Activated CD8-positive, alpha-beta T cell treated with anti-CD3 and anti-CD28 coated beads for 36 hours (primary cell): ENCODE measurements around the gene KRTAP4-3. TPM values are rescaled to one million over a fixed set of nuclear protein-coding genes. Genes with fewer than 3 reads are reported as not detected.
"Not testable (repeated sequence)": the region's sequence is repeated elsewhere in the genome, so short reads cannot be mapped to it uniquely, and the experiment has no call there.

Experiments used
- ATAC-seq: fragments of 200-7000 bp; cut with Tn5 transposase; one replicate; pipeline ENCODE4 v1.10.0; 2021; ENCODE audit warnings: mild to moderate bottlenecking, moderate library complexity
- CTCF ChIA-PET: fragments of 350-600 bp; sonication (Branson Sonifier 250); formaldehyde crosslinking; loops from one replicate; lab custom pipeline; 2021; ENCODE audit warnings: antibody characterized with exemption; lab: Charles Lee
- POLR2A ChIA-PET: fragments of 350-600 bp; sonication (Branson Sonifier 250); formaldehyde crosslinking; loops from one replicate; lab custom pipeline; 2021; ENCODE audit warnings: antibody characterized with exemption; lab: Charles Lee
- DNase-seq: peaks from one replicate; pipeline ENCODE4 v3.0.0-alpha.2; 2020
- H3K27ac Mint-ChIP-seq: one replicate; pipeline ENCODE4 v1.8.0; 2021; ENCODE audit warnings: mild to moderate bottlenecking, mixed read lengths
- H3K27me3 Mint-ChIP-seq: one replicate; pipeline ENCODE4 v1.8.0; 2021; ENCODE audit warnings: mixed read lengths
- H3K36me3 Mint-ChIP-seq: one replicate; pipeline ENCODE4 v1.8.0; 2021; ENCODE audit warnings: low read depth, mixed read lengths
- H3K4me1 Mint-ChIP-seq: one replicate; pipeline ENCODE4 v1.8.0; 2021; ENCODE audit warnings: low read depth, mixed read lengths
- H3K4me3 Mint-ChIP-seq: one replicate; pipeline ENCODE4 v1.8.0; 2021; ENCODE audit warnings: mild to moderate bottlenecking, moderate library complexity, mixed read lengths
- H3K9me3 Mint-ChIP-seq: one replicate; pipeline ENCODE4 v1.8.0; 2021; ENCODE audit warnings: mixed read lengths
- CTCF ChIP-seq: fragments of 200-600 bp; IDR thresholded peaks from one replicate; pipeline ENCODE4 v1.8.0; 2022; ENCODE audit warnings: antibody characterized with exemption, mild to moderate bottlenecking
- intact Hi-C: fragments of 100-400 bp; cut with micrococcal nuclease; formaldehyde crosslinking; loops from one replicate; pipeline ENCODE4 v1.10.0; 2022
- total RNA-seq, 2 experiments: library from RNA; stranded (reverse); gene quantifications; one replicate each; pipeline ENCODE4 v1.2.3, GENCODE V29; 2021

Gene KRTAP4-3
- total RNA-seq, 2 experiments from 2014 or later = not detected

- H3K36me3 Mint-ChIP-seq = no peaks in the 10 kb centered on the region
- H3K4me3 Mint-ChIP-seq = no peak overlapping the region
- POLR2A ChIA-PET = no interaction called here
- H3K27ac Mint-ChIP-seq = no peak overlapping the region
- no peaks in the 10 kb centered on the region for H3K9me3 Mint-ChIP-seq
- no peak for DNase-seq
- ATAC-seq = no peak
- TF ChIP-seq CTCF = no peak
- H3K27me3 Mint-ChIP-seq = no peaks in the 10 kb centered on the region
- CTCF ChIA-PET = no interaction called here
- no peaks in the 10 kb centered on the region for H3K4me1 Mint-ChIP-seq
- intact Hi-C loops = no loop called here
Observed at GRCh38 chr17:41176744-41177387, 8.8 kb upstream of the KRTAP4-3 start.

GRCh38 chr17:41171886-41172285 is 3.9 kb upstream of the KRTAP4-3 start:
- ATAC-seq (no peak), DNase-seq (no peak)
- no peak for TF ChIP-seq CTCF
- no peaks in the 10 kb centered on the region for H3K36me3 Mint-ChIP-seq
- no peak overlapping the region for H3K27ac Mint-ChIP-seq
- no peak overlapping the region for H3K4me3 Mint-ChIP-seq
- no peaks in the 10 kb centered on the region for H3K27me3 Mint-ChIP-seq
- ChIA-PET POLR2A (no interaction called here), CTCF (no interaction called here)
- H3K4me1 Mint-ChIP-seq = peaks cover 2% of the 10 kb centered on the region
- H3K9me3 Mint-ChIP-seq = no peaks in the 10 kb centered on the region
- intact Hi-C loops = no loop called here

DNA sequence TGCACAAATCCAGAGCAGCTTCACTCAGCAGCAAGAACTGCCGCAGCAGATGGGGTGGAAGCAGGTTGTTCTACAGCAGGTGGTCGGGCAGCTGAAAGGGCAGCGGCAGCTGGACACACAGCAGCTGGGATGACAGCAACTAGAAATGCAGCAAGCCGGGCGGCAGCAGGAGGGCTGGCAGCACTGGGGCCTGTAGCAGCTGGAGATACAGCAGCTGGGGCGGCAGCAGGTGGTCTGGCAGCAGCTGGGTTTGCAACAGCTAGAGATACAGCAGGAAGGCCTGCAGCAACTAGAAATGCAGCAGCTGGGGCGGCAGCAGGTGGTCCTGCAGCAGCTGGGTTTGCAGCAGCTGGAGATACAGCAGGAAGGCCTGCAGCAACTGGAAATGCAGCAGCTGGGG is 460 bp downstream of the KRTAP4-3 start:
- Mint-ChIP-seq H3K36me3 (no peaks in the 10 kb centered on the region), H3K27ac (no peak overlapping the region), H3K4me1 (peaks cover 2% of the 10 kb centered on the region), H3K9me3 (no peaks in the 10 kb centered on the region), H3K27me3 (no peaks in the 10 kb centered on the region), H3K4me3 (no peak overlapping the region)
- CTCF ChIA-PET = no interaction called here
- DNase-seq = no peak
- intact Hi-C loops = no loop called here
- no peak for ATAC-seq
- POLR2A ChIA-PET = no interaction called here
- TF ChIP-seq CTCF = no peak

DNA sequence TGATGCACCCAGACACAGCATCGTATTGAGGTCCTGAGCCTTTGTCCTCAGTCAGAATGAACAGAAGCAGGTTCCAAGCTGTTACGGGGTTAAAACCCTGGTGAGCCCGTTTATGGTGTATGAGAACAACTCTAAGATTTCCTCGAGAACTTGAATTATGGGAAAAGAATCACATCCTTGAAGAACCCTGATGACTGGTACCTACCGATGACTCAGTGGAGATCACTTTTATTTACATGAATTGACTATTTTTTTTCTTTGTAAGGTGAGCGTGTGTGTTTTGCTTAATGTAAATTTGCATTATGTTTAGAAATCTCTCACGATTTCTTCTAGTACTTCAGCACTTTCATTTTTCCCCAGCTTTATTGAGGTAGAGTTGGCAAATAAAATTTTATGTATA is 4.2 kb downstream of the KRTAP4-3 start:
- H3K4me1 Mint-ChIP-seq = peaks cover 2% of the 10 kb centered on the region
- H3K9me3 Mint-ChIP-seq = no peaks in the 10 kb centered on the region
- ChIA-PET CTCF (no interaction called here), POLR2A (interaction anchor here (0.6 to 0.7 kb wide), 2 partner anchors 23 to 343 kb away, joined by 3 read pairs; no protein-coding TSS in a partner anchor)
- no peak overlapping the region for H3K27ac Mint-ChIP-seq
- no peak for TF ChIP-seq CTCF
- H3K4me3 Mint-ChIP-seq = no peak overlapping the region
- ATAC-seq (no peak), DNase-seq (no peak)
- no peaks in the 10 kb centered on the region for H3K27me3 Mint-ChIP-seq
- no peaks in the 10 kb centered on the region for H3K36me3 Mint-ChIP-seq
- intact Hi-C loops = no loop called here

GRCh38 chr17:41160648-41161047 is 7.4 kb downstream of the KRTAP4-3 start, which contains the start of gene KRTAP4-4:
KRTAP4-4 (minus strand) TSS chr17:41160748; CDS start chr17:41160691, 57 bp downstream.
- ChIA-PET POLR2A (no interaction called here), CTCF (interaction anchor here (0.7 kb wide), 1 partner anchor 17 kb away, joined by 3 read pairs; the partner anchor contains the start of gene KRTAP4-2)
- Mint-ChIP-seq H3K27ac (no peak within 1 kb of the TSS), H3K27me3 (peaks cover 2% of the 10 kb centered on the region), H3K36me3 (no peaks in the 10 kb centered on the region), H3K9me3 (no peaks in the 10 kb centered on the region), H3K4me1 (no peaks in the 10 kb centered on the region), H3K4me3 (no peak within 1 kb of the TSS)
- intact Hi-C loops = no loop called here
- TF ChIP-seq CTCF = no peak
- no peak for ATAC-seq
- DNase-seq = no peak

- ATAC-seq, CTCF ChIA-PET, H3K4me1 Mint-ChIP-seq, DNase-seq, intact Hi-C loops, H3K36me3 Mint-ChIP-seq, H3K4me3 Mint-ChIP-seq, POLR2A ChIA-PET, H3K27ac Mint-ChIP-seq, H3K9me3 Mint-ChIP-seq, H3K27me3 Mint-ChIP-seq: not testable (repeated sequence)
Observed at GRCh38 chr17:41160190-41160589, 7.8 kb downstream of the KRTAP4-3 start.
